NOMO-1 treated with dmso at 0.1 percent for 144 hours (cell line): ENCODE measurements around the gene IL21R.
"Not testable (repeated sequence)": the region's sequence is repeated elsewhere in the genome, so short reads cannot be mapped to it uniquely, and the experiment has no call there.

Experiments
- DNase-seq: peaks from one replicate; lab custom pipeline; 2025; ENCODE audit not compliant: unreplicated experiment; lab: John Stamatoyannopoulos, UW

The IL21R gene

GRCh38 chr16:27426423-27427408 lies 24.7 kb downstream of the IL21R start:
- DNase-seq: peak; percentile 68

GRCh38 chr16:27427538-27427937 lies 25.6 kb downstream of the IL21R start:
- no peak for DNase-seq

- no peak for DNase-seq
Measured at GRCh38 chr16:27428026-27428785, 26.2 kb downstream of the IL21R start.

- DNase-seq: no peak
Measured at GRCh38 chr16:27429330-27429871, 27.4 kb downstream of the IL21R start.

- DNase-seq: no peak
Measured at GRCh38 chr16:27429981-27430441, 28.0 kb downstream of the IL21R start.

- no peak for DNase-seq
Measured at GRCh38 chr16:27430512-27430911, 28.5 kb downstream of the IL21R start.

- DNase-seq: no peak
Measured at GRCh38 chr16:27430923-27431484, 29.0 kb downstream of the IL21R start.

- DNase-seq: no peak
Measured at GRCh38 chr16:27431773-27432532, 30.0 kb downstream of the IL21R start.

GRCh38 chr16:27432558-27432957 lies 30.6 kb downstream of the IL21R start:
- no peak for DNase-seq

GRCh38 chr16:27433191-27433590 lies 31.2 kb downstream of the IL21R start:
- not testable (repeated sequence) for DNase-seq

GRCh38 chr16:27433636-27434035 lies 31.7 kb downstream of the IL21R start:
- no peak for DNase-seq

GRCh38 chr16:27434141-27435051 lies 32.4 kb downstream of the IL21R start:
- no peak for DNase-seq

GRCh38 chr16:27435146-27435545 lies 33.2 kb downstream of the IL21R start:
- not testable (repeated sequence) for DNase-seq

- no peak for DNase-seq
Measured at GRCh38 chr16:27436065-27436464, 34.1 kb downstream of the IL21R start.

- DNase-seq: no peak
Measured at GRCh38 chr16:27436921-27437650, 35.1 kb downstream of the IL21R start.

GRCh38 chr16:27437946-27438345 lies 36.0 kb downstream of the IL21R start:
- no peak for DNase-seq

GRCh38 chr16:27439271-27440018 lies 37.5 kb downstream of the IL21R start:
- DNase-seq: no peak

- DNase-seq: no peak
Measured at GRCh38 chr16:27441276-27441675, 39.3 kb downstream of the IL21R start.
